ENCODE data around the gene BLID. TPM values are rescaled to one million over a fixed set of nuclear protein-coding genes. Genes with fewer than 3 reads are reported as not detected.
A peak's percentile ranks its signal among the peaks of the same experiment; 100 is the strongest.

BLID gene
- total and polyA plus RNA-seq, 12 donors: 0.70 TPM; not detected in 11

- no peak for ATAC-seq
- H3K36me3 ChIP-seq: no peaks in the 10 kb centered on the region
- 88 to 90% methylated on average over 6 of the region's 6 CpGs for WGBS, 2 donors
- no peaks in the 10 kb centered on the region for H3K9me3 ChIP-seq
- H3K27me3 ChIP-seq: peaks cover 0 to 2% (median 0%) of the 10 kb centered on the region in 7 donors
- peaks cover 0 to 13% (median 0%) of the 10 kb centered on the region in 9 donors for H3K4me1 ChIP-seq
- no peak for DNase-seq
- no peak for TF ChIP-seq CTCF (IDR thresholded peaks at IDR 0.05)
- H3K27ac ChIP-seq: no peak overlapping the region
- intact Hi-C loops (cut with DNase I): no loop called here
- no peak overlapping the region for H3K4me3 ChIP-seq
Measured at GRCh38 chr11:122160841-122161590, 45.0 kb upstream of the BLID start.

- Histone ChIP-seq H3K4me3 (no peak overlapping the region), H3K27ac (peak overlapping the region in 5 of 10 donors; percentile 9 to 69 (median 46))
- no peak for TF ChIP-seq CTCF (IDR thresholded peaks at IDR 0.05)
Measured at GRCh38 chr11:122159861-122160260, 43.8 kb upstream of the BLID start.

GRCh38 chr11:122159173-122159721, 43.2 kb upstream of the BLID start:
- intact Hi-C loops (cut with DNase I): no loop called here
- H3K4me3 ChIP-seq: peak overlapping the region in 4 of 10 donors; percentile 4 to 29 (median 10)
- H3K36me3 ChIP-seq: no peaks in the 10 kb centered on the region
- H3K4me1 ChIP-seq: peaks cover 0 to 13% (median 0%) of the 10 kb centered on the region in 9 donors
- WGBS, 2 donors: 57 to 62% methylated on average over 12 of the region's 12 CpGs
- ATAC-seq (peak in 7 of 8 donors; percentile 19 to 54 (median 38)), DNase-seq (peak in 1 of 2 donors; percentile 19)
- no peak for TF ChIP-seq CTCF (IDR thresholded peaks at IDR 0.05)
- peak overlapping the region in 9 of 10 donors; percentile 43 to 69 (median 51) for H3K27ac ChIP-seq
- no peaks in the 10 kb centered on the region for H3K9me3 ChIP-seq
- H3K27me3 ChIP-seq: peaks cover 0 to 3% (median 0%) of the 10 kb centered on the region in 7 donors

More at GRCh38 chr11:122159861-122160260, 43.8 kb upstream of the BLID start:
- H3K9me3 ChIP-seq: no peaks in the 10 kb centered on the region
- 81 to 84% methylated on average over 2 of the region's 2 CpGs for WGBS, 2 donors
- peaks cover 0 to 3% (median 0%) of the 10 kb centered on the region in 7 donors for H3K27me3 ChIP-seq
- H3K36me3 ChIP-seq: no peaks in the 10 kb centered on the region
- DNase-seq (no peak), ATAC-seq (peak in 1 of 8 donors; percentile 11)
- peaks cover 0 to 13% (median 0%) of the 10 kb centered on the region in 9 donors for H3K4me1 ChIP-seq
- intact Hi-C loops (cut with DNase I): no loop called here

- DNase-seq (no peak), ATAC-seq (no peak)
- Histone ChIP-seq H3K27ac (peak overlapping the region in 7 of 10 donors; percentile 54 to 76 (median 67)), H3K4me3 (peak overlapping the region in 5 of 10 donors; percentile 36 to 44 (median 41)), H3K4me1 (peaks cover 0 to 13% (median 0%) of the 10 kb centered on the region in 9 donors), H3K9me3 (no peaks in the 10 kb centered on the region), H3K27me3 (peaks cover 0 to 3% (median 0%) of the 10 kb centered on the region in 7 donors), H3K36me3 (no peaks in the 10 kb centered on the region)
- intact Hi-C loops (cut with DNase I): no loop called here
- TF ChIP-seq CTCF (IDR thresholded peaks at IDR 0.05): no peak
- WGBS, 2 donors: 68 to 71% methylated on average over 4 of the region's 4 CpGs
Measured at GRCh38 chr11:122158171-122158570, 42.2 kb upstream of the BLID start.
